H1 (cell line): Measurements from ENCODE around the gene CRCP. TPM values are rescaled to one million over a fixed set of nuclear protein-coding genes. Genes with fewer than 3 reads are reported as not detected.

ENCODE experiments used
- CTCF ChIA-PET: fragments of 300-600 bp; sonication (Branson Sonifier 250); formaldehyde crosslinking; loops from one replicate; lab custom pipeline; 2021; ENCODE audit not compliant: partially characterized antibody; lab: Charles Lee
- POLR2A ChIA-PET: fragments of 300-600 bp; sonication (Branson Sonifier 250); formaldehyde crosslinking; loops from one replicate; lab custom pipeline; 2021; ENCODE audit warnings: inconsistent platforms; ENCODE audit not compliant: partially characterized antibody; lab: Charles Lee
- DNase-seq, 2 experiments: peaks; one replicate each; pipeline versions ENCODE4 v3.0.0 to v3.0.0-alpha.2; 2010 to 2022; ENCODE audit warnings: low spot score in 2 of 2, low read depth in 1 of 2, mixed read lengths in 1 of 2
- FAIRE-seq: peaks from 2 replicates; lab custom pipeline; 2011; peaks lifted over from hg19 to GRCh38; lab: Jason Lieb, UNC
- H2AFZ ChIP-seq: 2 replicates; pipeline ENCODE4 v1.8.1; 2012; ENCODE audit warnings: low read length, inconsistent platforms
- H2AK5ac ChIP-seq: 2 replicates; pipeline ENCODE4 v1.6.1; 2013; ENCODE audit warnings: low read depth, low read length
- H2BK120ac ChIP-seq: replicated peaks from 2 replicates; pipeline ENCODE3; 2013; ENCODE audit warnings: low read depth, low read length, inconsistent platforms
- H2BK12ac ChIP-seq: 2 replicates; pipeline ENCODE4 v1.6.1; 2013; ENCODE audit warnings: low read depth, low read length
- H2BK15ac ChIP-seq: 2 replicates; pipeline ENCODE4 v1.6.1; 2013; ENCODE audit warnings: low read length
- H2BK20ac ChIP-seq: 2 replicates; pipeline ENCODE4 v1.6.1; 2013; ENCODE audit warnings: low read length
- H2BK5ac ChIP-seq: 2 replicates; pipeline ENCODE4 v1.6.1; 2013; ENCODE audit warnings: low read depth, low read length
- H3K14ac ChIP-seq: 2 replicates; pipeline ENCODE4 v1.6.1; 2013; ENCODE audit warnings: inconsistent platforms; ENCODE audit not compliant: insufficient read length
- H3K18ac ChIP-seq: 2 replicates; pipeline ENCODE4 v1.6.1; 2013; ENCODE audit warnings: low read length; ENCODE audit errors: extremely low read depth
- H3K23ac ChIP-seq: 2 replicates; pipeline ENCODE4 v1.6.1; 2013; ENCODE audit warnings: inconsistent platforms; ENCODE audit not compliant: insufficient read length
- H3K23me2 ChIP-seq: 2 replicates; pipeline ENCODE4 v1.6.1; 2013; ENCODE audit warnings: low read depth, low read length
- H3K27ac ChIP-seq: 2 replicates; pipeline ENCODE4 v1.6.1; 2011; ENCODE audit warnings: low read depth, low read length, inconsistent platforms
- H3K27me3 ChIP-seq, 4 experiments: replicated peaks in 1 of 4; 1 replicate in 1 of 4; 2 replicates in 3 of 4; pipeline versions ENCODE4 v1.6.1 to v1.8.1; 2011 to 2013; ENCODE audit warnings: low read length in 3 of 4, mild to moderate bottlenecking in 3 of 4, inconsistent platforms in 2 of 4, mixed read lengths in 2 of 4, moderate library complexity in 1 of 4; ENCODE audit not compliant: control insufficient read depth in 3 of 4, insufficient read depth in 3 of 4; ENCODE audit errors: extremely low read depth in 1 of 4
- H3K36me3 ChIP-seq, 4 experiments: 2 replicates each; pipeline versions ENCODE4 v1.6.1 to v1.8.1; 2011 to 2013; ENCODE audit warnings: mild to moderate bottlenecking in 4 of 4, low read length in 3 of 4, moderate library complexity in 2 of 4, control low read depth in 1 of 4, inconsistent platforms in 1 of 4; ENCODE audit not compliant: insufficient read depth in 4 of 4, control insufficient read depth in 2 of 4
- H3K4ac ChIP-seq: replicated peaks from 2 replicates; pipeline ENCODE3; 2013; ENCODE audit warnings: low read length, low read depth, mixed read lengths, inconsistent platforms; ENCODE audit not compliant: insufficient read length
- H3K4me1 ChIP-seq, 4 experiments: replicated peaks in 1 of 4; 1 replicate in 1 of 4; 2 replicates in 3 of 4; pipeline versions ENCODE4 v1.6.1 to v1.8.1; 2011 to 2013; ENCODE audit warnings: low read length in 3 of 4, inconsistent platforms in 2 of 4, mixed read lengths in 1 of 4; ENCODE audit not compliant: insufficient read depth in 4 of 4, control insufficient read depth in 3 of 4
- H3K4me2 ChIP-seq, 2 experiments: 2 replicates each; pipeline versions ENCODE4 v1.6.1 to v1.8.1; 2011 to 2013; ENCODE audit warnings: low read depth in 2 of 2, low read length in 2 of 2, control low read depth in 1 of 2, inconsistent platforms in 1 of 2, mild to moderate bottlenecking in 1 of 2; ENCODE audit not compliant: insufficient read depth in 1 of 2
- H3K4me3 ChIP-seq, 4 experiments: fragments of 200-600, 300-600 bp in 1 of 4; sonication (generic), shearing (Covaris generic), sonication (Bioruptor Twin) in 1 of 4; 2 replicates each; pipeline versions ENCODE4 v1.5.1 to v1.8.1; 2011 to 2016; ENCODE audit warnings: low read length in 4 of 4, low read depth in 3 of 4, control low read depth in 2 of 4, inconsistent platforms in 2 of 4, mild to moderate bottlenecking in 2 of 4, mixed read lengths in 1 of 4, moderate library complexity in 1 of 4; ENCODE audit not compliant: insufficient read depth in 2 of 4; ENCODE audit errors: extremely low read depth in 1 of 4
- H3K56ac ChIP-seq: replicated peaks from 2 replicates; pipeline ENCODE3; 2013; ENCODE audit warnings: low read depth, mild to moderate bottlenecking, mixed read lengths, low read length, inconsistent platforms; ENCODE audit not compliant: insufficient read length
- H3K79me1 ChIP-seq: 2 replicates; pipeline ENCODE4 v1.6.1; 2013; ENCODE audit warnings: low read depth, low read length, control low read depth
- H3K79me2 ChIP-seq, 2 experiments: 2 replicates each; pipeline versions ENCODE4 v1.6.1 to v1.8.1; 2012 to 2013; ENCODE audit warnings: low read length in 2 of 2, mild to moderate bottlenecking in 2 of 2, inconsistent platforms in 1 of 2; ENCODE audit not compliant: insufficient read depth in 2 of 2, control insufficient read depth in 1 of 2
- H3K9ac ChIP-seq, 4 experiments: replicated peaks in 1 of 4; 1 replicate in 1 of 4; 2 replicates in 3 of 4; pipeline versions ENCODE4 v1.6.1 to v1.8.1; 2011 to 2013; ENCODE audit warnings: low read depth in 3 of 4, low read length in 3 of 4, control low read depth in 2 of 4, mild to moderate bottlenecking in 2 of 4, moderate library complexity in 2 of 4, inconsistent platforms in 1 of 4; ENCODE audit errors: extremely low read depth in 1 of 4
- H3K9me3 ChIP-seq, 2 experiments: 2 replicates each; pipeline versions ENCODE4 v1.6.1 to v1.8.1; 2012 to 2013; ENCODE audit warnings: mild to moderate bottlenecking in 2 of 2, moderate library complexity in 2 of 2, control low read depth in 1 of 2, inconsistent platforms in 1 of 2, low read depth in 1 of 2, low read length in 1 of 2, mixed read lengths in 1 of 2; ENCODE audit not compliant: insufficient read depth in 2 of 2
- H4K20me1 ChIP-seq, 2 experiments: replicated peaks in 1 of 2; 2 replicates each; pipeline versions ENCODE3 to v1.8.1; 2011 to 2013; ENCODE audit warnings: inconsistent platforms in 2 of 2, low read length in 2 of 2, mild to moderate bottlenecking in 1 of 2; ENCODE audit not compliant: insufficient read depth in 2 of 2, control insufficient read depth in 1 of 2
- H4K5ac ChIP-seq: 2 replicates; pipeline ENCODE4 v1.6.1; 2013; ENCODE audit warnings: low read length, low read depth, mixed read lengths, inconsistent platforms; ENCODE audit not compliant: insufficient read length
- H4K8ac ChIP-seq: 2 replicates; pipeline ENCODE4 v1.8.0; 2013; ENCODE audit warnings: mild to moderate bottlenecking, moderate library complexity, low read length, inconsistent platforms; ENCODE audit not compliant: insufficient read depth; ENCODE audit errors: extremely low read depth
- H4K91ac ChIP-seq: replicated peaks from 2 replicates; pipeline ENCODE3; 2013; ENCODE audit warnings: low read length, mixed read lengths, inconsistent platforms; ENCODE audit not compliant: insufficient read length
- ATF3 ChIP-seq: IDR thresholded peaks from 2 replicates; pipeline ENCODE4 v1.6.1; 2011; ENCODE audit warnings: low read depth, mild to moderate bottlenecking, low read length; ENCODE audit not compliant: insufficient read depth
- YY1 ChIP-seq: IDR thresholded peaks from 2 replicates; pipeline ENCODE4 v1.6.1; 2011; ENCODE audit warnings: low read depth, mild to moderate bottlenecking, low read length
- ZNF274 ChIP-seq: IDR thresholded peaks from 2 replicates; pipeline ENCODE4 v1.7.0; 2012; ENCODE audit warnings: low read length, borderline replicate concordance; ENCODE audit errors: extremely low read depth
- WGBS, 2 experiments: shearing (Covaris generic) in 1 of 2; methylation state at CpG; one replicate each; pipeline versions ENCODE4 v1.1.6 to v1.1.7; 2013 to 2015; ENCODE audit warnings: low lambda C conversion rate in 2 of 2, mixed read lengths in 2 of 2, inconsistent platforms in 1 of 2, low coverage in 1 of 2, missing lambda C conversion rate in 1 of 2; ENCODE audit not compliant: insufficient replicate concordance in 2 of 2, insufficient coverage in 1 of 2, insufficient read length in 1 of 2; ENCODE audit errors: extremely low coverage in 1 of 2, missing lambda C conversion rate in 1 of 2; 5-methylcytosine and 5-hydroxymethylcytosine counted together
- polyA plus RNA-seq, 7 experiments: library from polyadenylated mRNA; depleted of rRNA in 3 of 7; stranded (reverse) in 5 of 7; unstranded in 2 of 7; fragments of >200 nt in 5 of 7; fragments of 200-250 nt in 2 of 7; gene quantifications; 1 replicate in 5 of 7; 2 replicates in 1 of 7; 4 replicates in 1 of 7; pipeline versions ENCODE4 v1.2.1 to v1.2.3, GENCODE V29; 2011 to 2013; ENCODE audit warnings: missing spikeins in 2 of 7, mixed read lengths in 2 of 7
- total RNA-seq: library from RNA; stranded (reverse); fragmentation: NEBNext Ultra II Directional; extraction: Animal tissue kit (Norgen Biotek cat#: 25700); gene quantifications from 2 replicates; pipeline ENCODE4 v1.2.1, GENCODE V29; 2021

The CRCP gene
- total and polyA plus RNA-seq, 2 of the 8 experiments (the other 6 are each of a cell fraction or from before 2014, with no cell fraction given): 15.0 to 29.3 TPM

- H3K56ac ChIP-seq: no peak overlapping the region
- H4K20me1 ChIP-seq: no peaks in the 10 kb centered on the region
- H2BK20ac ChIP-seq: no peak overlapping the region
- no peaks in the 10 kb centered on the region for H3K36me3 ChIP-seq
- H3K9me3 ChIP-seq: peaks cover 3 to 4% of the 10 kb centered on the region in 2 experiments; a peak in 2 of 4 replicates
- no peak overlapping the region for H3K27ac ChIP-seq
- ChIA-PET CTCF (no interaction called here), POLR2A (interaction anchor here (1.3 kb wide), 1 partner anchor 16 kb away, joined by 3 read pairs; no protein-coding TSS in a partner anchor)
- no peak overlapping the region for H4K8ac ChIP-seq
- no peak for DNase-seq
- FAIRE-seq: no peak
- no peak for TF ChIP-seq ZNF274
- TF ChIP-seq ATF3: no peak
- no peak for TF ChIP-seq YY1
- no peak overlapping the region for H4K91ac ChIP-seq
- no peak overlapping the region for H3K4me3 ChIP-seq
- no peak overlapping the region for H2AFZ ChIP-seq
- H2BK5ac ChIP-seq: no peak overlapping the region
- no peaks in the 10 kb centered on the region for H3K79me2 ChIP-seq
- H2BK12ac ChIP-seq: no peak overlapping the region
- H3K4me2 ChIP-seq: no peak overlapping the region
- no peak overlapping the region for H4K5ac ChIP-seq
- no peak overlapping the region for H2BK120ac ChIP-seq
- H3K14ac ChIP-seq: no peak overlapping the region
- no peak overlapping the region for H2AK5ac ChIP-seq
- H3K23ac ChIP-seq: no peak overlapping the region
- H3K18ac ChIP-seq: no peak overlapping the region
- no peaks in the 10 kb centered on the region for H3K27me3 ChIP-seq
- WGBS, 2 experiments: 94% methylated on average over 5 of the region's 5 CpGs; no CpG with 5 or more reads in 1 of the 2 experiments
- no peak overlapping the region for H3K9ac ChIP-seq
- H3K79me1 ChIP-seq: no peaks in the 10 kb centered on the region
- no peaks in the 10 kb centered on the region for H3K23me2 ChIP-seq
- no peaks in the 10 kb centered on the region; a peak in 1 of 7 replicates for H3K4me1 ChIP-seq
- H3K4ac ChIP-seq: no peak overlapping the region
- no peak overlapping the region for H2BK15ac ChIP-seq
These were observed 59.2 kb downstream of the CRCP start for GRCh38 chr7:66173856-66174255.
